Measurements from ENCODE around the gene UBC. TPM values are rescaled to one million over a fixed set of nuclear protein-coding genes. Genes with fewer than 3 reads are reported as not detected.

UBC gene
- 950 and 953 TPM in 2 replicates for total RNA-seq
- 1,034 TPM for total RNA-seq (2013)
- 3,294 and 4,477 TPM in 2 replicates for polyA plus RNA-seq
- 1,890 and 2,153 TPM in 2 replicates for polyA minus RNA-seq

DNA sequence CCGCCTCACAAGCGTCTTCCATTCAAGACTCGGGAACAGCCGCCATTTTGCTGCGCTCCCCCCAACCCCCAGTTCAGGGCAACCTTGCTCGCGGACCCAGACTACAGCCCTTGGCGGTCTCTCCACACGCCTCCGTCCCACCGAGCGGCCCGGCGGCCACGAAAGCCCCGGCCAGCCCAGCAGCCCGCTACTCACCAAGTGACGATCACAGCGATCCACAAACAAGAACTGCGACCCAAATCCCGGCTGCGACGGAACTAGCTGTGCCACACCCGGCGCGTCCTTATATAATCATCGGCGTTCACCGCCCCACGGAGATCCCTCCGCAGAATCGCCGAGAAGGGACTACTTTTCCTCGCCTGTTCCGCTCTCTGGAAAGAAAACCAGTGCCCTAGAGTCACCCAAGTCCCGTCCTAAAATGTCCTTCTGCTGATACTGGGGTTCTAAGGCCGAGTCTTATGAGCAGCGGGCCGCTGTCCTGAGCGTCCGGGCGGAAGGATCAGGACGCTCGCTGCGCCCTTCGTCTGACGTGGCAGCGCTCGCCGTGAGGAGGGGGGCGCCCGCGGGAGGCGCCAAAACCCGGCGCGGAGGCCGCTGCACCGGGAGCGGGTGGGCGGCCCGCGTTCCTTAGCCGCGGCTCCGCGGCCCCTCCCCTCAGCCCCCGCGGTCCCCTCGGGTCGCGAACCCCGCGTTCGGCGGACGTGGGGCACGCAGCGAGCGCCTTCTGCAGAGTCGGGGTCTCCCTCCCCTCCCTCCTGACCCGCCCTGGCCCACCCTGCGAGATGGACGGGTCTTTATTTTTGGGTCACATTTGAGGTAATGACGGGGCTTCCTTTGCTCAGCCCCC lies at the start of gene UBC:
UBC (minus strand) TSS at position 259 of the 847 bp plus-strand sequence. CDS start 879 bp downstream, outside the sequence.
- H3K79me2 ChIP-seq (ENCODE audit: control insufficient read depth, insufficient read depth, low read length), result peaks cover 30% of the 10 kb centered on the region
- H3K9ac ChIP-seq (ENCODE audit: low read length), result peak within 1 kb of the TSS; percentile 100
- H2AFZ ChIP-seq (ENCODE audit: insufficient read depth, low read depth, low read length, poor library complexity, severe bottlenecking), result peak within 1 kb of the TSS; percentile 99
- Mint-ChIP-seq H3K9me3 (ENCODE audit: insufficient read depth) (no peaks in the 10 kb centered on the region), H3K27me3 (no peaks in the 10 kb centered on the region), H3K4me1 (peaks cover 80% of the 10 kb centered on the region), H3K27ac (peak within 1 kb of the TSS; percentile 99), H3K4me3 (peak within 1 kb of the TSS; percentile 99)
- peak within 1 kb of the TSS; percentile 78 for H3K4me2 ChIP-seq (replicated peaks; ENCODE audit: low read depth, low read length, poor library complexity, severe bottlenecking)
- H3K9me3 ChIP-seq (ENCODE audit: control extremely low read depth in 1 of 3, control insufficient read depth in 2 of 3, insufficient read depth in 1 of 3, low read length in 2 of 3), result no peaks in the 10 kb centered on the region
- ATAC-seq (ENCODE audit: low read depth) (peak; percentile 50), DNase-seq (peak; percentile 99)
- peaks cover 4 to 24% of the 10 kb centered on the region in 2 experiments for H3K36me3 ChIP-seq (replicated peaks in 1 of 2; ENCODE audit: control extremely low read depth in 1 of 2, control insufficient read depth in 1 of 2, extremely low read depth in 1 of 2, insufficient read depth in 2 of 2, low read length in 1 of 2)
- H3K27me3 ChIP-seq (replicated peaks in 1 of 4; ENCODE audit: control extremely low read depth in 1 of 4, control insufficient read depth in 3 of 4, insufficient read depth in 4 of 4, low read length in 3 of 4), result no peaks in the 10 kb centered on the region
- H3K27ac ChIP-seq (ENCODE audit: low read length in 2 of 2), result peak within 1 kb of the TSS; percentile 99 to 100
- TF ChIP-seq EZH2 (IDR thresholded peaks at IDR 0.05; ENCODE audit: borderline replicate concordance, insufficient read depth, low read depth, low read length, poor library complexity, severe bottlenecking), result no peak
- TF ChIP-seq, protein P1, sequence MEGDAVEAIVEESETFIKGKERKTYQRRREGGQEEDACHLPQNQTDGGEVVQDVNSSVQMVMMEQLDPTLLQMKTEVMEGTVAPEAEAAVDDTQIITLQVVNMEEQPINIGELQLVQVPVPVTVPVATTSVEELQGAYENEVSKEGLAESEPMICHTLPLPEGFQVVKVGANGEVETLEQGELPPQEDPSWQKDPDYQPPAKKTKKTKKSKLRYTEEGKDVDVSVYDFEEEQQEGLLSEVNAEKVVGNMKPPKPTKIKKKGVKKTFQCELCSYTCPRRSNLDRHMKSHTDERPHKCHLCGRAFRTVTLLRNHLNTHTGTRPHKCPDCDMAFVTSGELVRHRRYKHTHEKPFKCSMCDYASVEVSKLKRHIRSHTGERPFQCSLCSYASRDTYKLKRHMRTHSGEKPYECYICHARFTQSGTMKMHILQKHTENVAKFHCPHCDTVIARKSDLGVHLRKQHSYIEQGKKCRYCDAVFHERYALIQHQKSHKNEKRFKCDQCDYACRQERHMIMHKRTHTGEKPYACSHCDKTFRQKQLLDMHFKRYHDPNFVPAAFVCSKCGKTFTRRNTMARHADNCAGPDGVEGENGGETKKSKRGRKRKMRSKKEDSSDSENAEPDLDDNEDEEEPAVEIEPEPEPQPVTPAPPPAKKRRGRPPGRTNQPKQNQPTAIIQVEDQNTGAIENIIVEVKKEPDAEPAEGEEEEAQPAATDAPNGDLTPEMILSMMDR (IDR thresholded peaks at IDR 0.05), result no peak
- H3K4me1 ChIP-seq (ENCODE audit: control insufficient read depth in 2 of 2, insufficient read depth in 2 of 2, low read length in 2 of 2), result peaks cover 56 to 67% of the 10 kb centered on the region in 2 donors
- POLR2A ChIA-PET, result interaction anchor here (0.6 to 5.1 kb wide), 9 partner anchors 7 to 83 kb away, joined by 3 to 74 read pairs (median 4); partner anchors contain the start of genes BRI3BP and DHX37
- H4K20me1 ChIP-seq (ENCODE audit: control insufficient read depth, insufficient read depth, low read length, poor library complexity, severe bottlenecking), result peaks cover 41% of the 10 kb centered on the region
- WGBS (ENCODE audit: insufficient coverage), result under 1% methylated on average over 70 of the region's 85 CpGs
- intact Hi-C loops (cut with micrococcal nuclease), result loop anchor here (1.0 to 10.0 kb wide), 3 partner anchors 13 to 460 kb away; no protein-coding TSS in a partner anchor
- peak within 1 kb of the TSS; percentile 81 to 100 (median 99) for H3K4me3 ChIP-seq (ENCODE audit: control extremely low read depth in 1 of 5, extremely low read depth in 1 of 5, insufficient read depth in 1 of 5, low read depth in 2 of 5, low read length in 4 of 5)
- CTCF ChIA-PET, result interaction anchor here (0.8 to 17.1 kb wide), 5 partner anchors 8 to 25 kb away, joined by 3 to 392 read pairs (median 57); no protein-coding TSS in a partner anchor
